HepG2 (cell line): ENCODE measurements around the gene KLC4. TPM values are rescaled to one million over a fixed set of nuclear protein-coding genes. Genes with fewer than 3 reads are reported as not detected.

Source experiments
- ARID3A ChIP-seq: IDR thresholded peaks from 2 replicates; pipeline ENCODE4 v1.6.1; 2012; ENCODE audit warnings: low read depth, low read length, improper control_type of control experiment
- ELF4 ChIP-seq: sonication (generic); formaldehyde crosslinking; IDR thresholded peaks from 2 replicates; pipeline ENCODE4 v1.5.0; 2020; ENCODE audit warnings: missing genetic modification reagents, mild to moderate bottlenecking, moderate library complexity, borderline replicate concordance
- GFI1 ChIP-seq: sonication (generic); formaldehyde crosslinking; IDR thresholded peaks from 2 replicates; pipeline ENCODE4 v1.5.0; 2020; ENCODE audit warnings: missing genetic modification reagents, mild to moderate bottlenecking, borderline replicate concordance
- HMG20A ChIP-seq: IDR thresholded peaks from 2 replicates; pipeline ENCODE4 v1.6.1; 2016; ENCODE audit warnings: borderline replicate concordance
- HNRNPL ChIP-seq: fragments of 200-400 bp; formaldehyde crosslinking; IDR thresholded peaks from 2 replicates; pipeline ENCODE4 v1.6.1; 2017; ENCODE audit warnings: mild to moderate bottlenecking, low read depth, low read length
- JUND ChIP-seq: sonication (generic); formaldehyde crosslinking; IDR thresholded peaks from 2 replicates; pipeline ENCODE4 v1.8.0; 2022; ENCODE audit warnings: mild to moderate bottlenecking, missing genetic modification reagents
- MLLT10 ChIP-seq: sonication (generic); formaldehyde crosslinking; IDR thresholded peaks from 2 replicates; pipeline ENCODE4 v1.4.0; 2020; ENCODE audit warnings: missing genetic modification reagents
- NFIB ChIP-seq: sonication (generic); formaldehyde crosslinking; IDR thresholded peaks from 2 replicates; pipeline ENCODE4 v1.9.0; 2021; ENCODE audit warnings: missing genetic modification reagents, mild to moderate bottlenecking, borderline replicate concordance
- NFYB ChIP-seq: sonication (generic); formaldehyde crosslinking; IDR thresholded peaks from 2 replicates; pipeline ENCODE4 v1.4.0; 2020; ENCODE audit warnings: missing genetic modification reagents
- RBM39 ChIP-seq: fragments of 200-400 bp; formaldehyde crosslinking; IDR thresholded peaks from one replicate; pipeline ENCODE4 v1.6.1; 2018; ENCODE audit warnings: antibody characterized with exemption, mild to moderate bottlenecking, low read depth, low read length; ENCODE audit not compliant: poor library complexity, severe bottlenecking
- SETDB1 ChIP-seq: sonication (generic); formaldehyde crosslinking; IDR thresholded peaks from 2 replicates; pipeline ENCODE4 v1.5.1; 2020; ENCODE audit warnings: missing genetic modification reagents, mild to moderate bottlenecking, borderline replicate concordance
- TAF15 ChIP-seq: fragments of 200-400 bp; formaldehyde crosslinking; IDR thresholded peaks from one replicate; pipeline ENCODE4 v1.6.1; 2018; ENCODE audit warnings: mild to moderate bottlenecking, low read depth, low read length; ENCODE audit not compliant: poor library complexity, severe bottlenecking
- TCF7L2 ChIP-seq: IDR thresholded peaks from 2 replicates; pipeline ENCODE4 v1.6.1; 2011; ENCODE audit warnings: mild to moderate bottlenecking, low read depth, low read length, moderate library complexity
- YY1 ChIP-seq: IDR thresholded peaks from 2 replicates; pipeline ENCODE4 v1.6.1; 2011; ENCODE audit warnings: low read length, low read depth, moderate library complexity, mild to moderate bottlenecking; ENCODE audit not compliant: insufficient read depth, insufficient replicate concordance
- ZFP41 ChIP-seq: sonication (generic); formaldehyde crosslinking; IDR thresholded peaks from 2 replicates; pipeline ENCODE4 v1.4.0; 2020; ENCODE audit warnings: mild to moderate bottlenecking, missing genetic modification reagents, borderline replicate concordance
- ZHX1 ChIP-seq: sonication (generic); formaldehyde crosslinking; IDR thresholded peaks from 2 replicates; pipeline ENCODE4 v1.8.1; 2022; ENCODE audit warnings: low read depth, mild to moderate bottlenecking, missing genetic modification reagents
- ZNF280D ChIP-seq: sonication (generic); formaldehyde crosslinking; IDR thresholded peaks from 2 replicates; pipeline ENCODE4 v1.5.1; 2020; ENCODE audit warnings: mild to moderate bottlenecking, missing genetic modification reagents
- ZNF30 ChIP-seq: sonication (generic); formaldehyde crosslinking; IDR thresholded peaks from 2 replicates; pipeline ENCODE4 v1.5.0; 2020; ENCODE audit warnings: mild to moderate bottlenecking, missing genetic modification reagents
- ZNF383 ChIP-seq: sonication (generic); formaldehyde crosslinking; IDR thresholded peaks from 2 replicates; pipeline ENCODE4 v1.4.0; 2020; ENCODE audit warnings: missing genetic modification reagents, mild to moderate bottlenecking, borderline replicate concordance
- ZNF512 ChIP-seq: sonication (generic); formaldehyde crosslinking; IDR thresholded peaks from 2 replicates; pipeline ENCODE4 v1.4.0; 2020; ENCODE audit warnings: mild to moderate bottlenecking, missing genetic modification reagents
- polyA plus RNA-seq, 8 experiments: library from polyadenylated mRNA; depleted of rRNA in 3 of 8; stranded (reverse) in 7 of 8; unstranded in 1 of 8; fragments of >200 nt; fragmentation: Illumina TruSeq in 4 of 8; extraction: Trizol in 4 of 8; gene quantifications; 2 replicates each; pipeline versions ENCODE4 v1.2.1 to v1.2.3, GENCODE V29; 2011 to 2016; ENCODE audit warnings: low read depth in 4 of 8, missing spikeins in 1 of 8, mixed read lengths in 1 of 8; ENCODE audit not compliant: insufficient read depth in 1 of 8
- total RNA-seq, 5 experiments: library from RNA; depleted of rRNA; stranded (reverse); fragments of >200 nt; fragmentation: Illumina TruSeq; extraction: Trizol; gene quantifications; 2 replicates each; pipeline ENCODE4 v1.2.3, GENCODE V29; 2016; ENCODE audit warnings: low read depth in 1 of 5

KLC4 gene
- total and polyA plus RNA-seq, 2 of the 13 experiments (the other 11 are each of a cell fraction or from before 2014, with no cell fraction given) = 45.4 to 70.4 TPM

- TF ChIP-seq ARID3A (peak; percentile 43; the same call in 1 of the 2 replicates), ZNF280D (CRISPR knock-in tag) (no peak), HMG20A (no peak), ZHX1 (CRISPR knock-in tag) (no peak), YY1 (peak; percentile 47), ZNF383 (no peak), ZFP41 (CRISPR knock-in tag) (no peak), TAF15 (peak; percentile 35), RBM39 (peak; percentile 62), JUND (CRISPR knock-in tag) (peak; percentile 30; the same call in 1 of the 2 replicates), ZNF30 (CRISPR knock-in tag) (no peak), TCF7L2 (no peak), SETDB1 (no peak), MLLT10 (CRISPR knock-in tag) (no peak), ZNF512 (no peak), ELF4 (CRISPR knock-in tag) (no peak; the same call in 1 of the 2 replicates), NFYB (CRISPR knock-in tag) (peak; percentile 53), GFI1 (CRISPR knock-in tag) (peak; percentile 52; the same call in 1 of the 2 replicates), NFIB (CRISPR knock-in tag) (no peak), HNRNPL (0 out of 2 replicates have a peak, but pooled peaks have one; percentile 73)
Measured at GRCh38 chr6:43013843-43014433, 45.5 kb upstream of the KLC4 start, which contains the start of the genes KLHDC3 and MEA1 (continued).
